CD4-positive, alpha-beta T cell (primary cell): Measurements from ENCODE around the gene SPDYE6. TPM values are rescaled to one million over a fixed set of nuclear protein-coding genes. Genes with fewer than 3 reads are reported as not detected.
A peak's percentile ranks its signal among the peaks of the same experiment; 100 is the strongest.

Experiments
- ATAC-seq: fragments of 200-7000 bp; cut with Tn5 transposase; one replicate; pipeline ENCODE4 v1.10.0; 2022; ENCODE audit warnings: mild to moderate bottlenecking; ENCODE audit not compliant: poor library complexity
- CTCF ChIA-PET: fragments of 350-600 bp; sonication (Branson Sonifier 250); formaldehyde crosslinking; loops from one replicate; lab custom pipeline; 2021; ENCODE audit warnings: antibody characterized with exemption, inconsistent platforms; lab: Charles Lee
- POLR2A ChIA-PET: fragments of 350-600 bp; sonication (Branson Sonifier 250); formaldehyde crosslinking; loops from one replicate; lab custom pipeline; 2021; ENCODE audit warnings: antibody characterized with exemption, inconsistent platforms; lab: Charles Lee
- DNase-seq, 14 experiments: peaks; one replicate each; pipeline ENCODE4 v3.0.0-alpha.2; 2013 to 2020; ENCODE audit warnings: mixed read lengths in 2 of 14
- H3K27ac ChIP-seq, 2 donors: one replicate each; pipeline versions ENCODE4 v1.5.1 to v1.7.0; 2013; ENCODE audit warnings: low read length in 2 of 2, low read depth in 1 of 2, mild to moderate bottlenecking in 1 of 2
- H3K27me3 ChIP-seq, 2 experiments: 1 replicate in 1 of 2; 2 replicates in 1 of 2; pipeline versions ENCODE4 v1.6.1 to v1.7.0; 2013; ENCODE audit warnings: low read length in 2 of 2, control low read depth in 1 of 2, mild to moderate bottlenecking in 1 of 2, moderate library complexity in 1 of 2; ENCODE audit not compliant: insufficient read depth in 2 of 2, control insufficient read depth in 1 of 2
- H3K36me3 ChIP-seq: one replicate; pipeline ENCODE4 v1.6.1; 2013; ENCODE audit warnings: low read length, control low read depth; ENCODE audit not compliant: insufficient read depth
- H3K4me1 ChIP-seq: one replicate; pipeline ENCODE4 v1.6.1; 2013; ENCODE audit warnings: low read length, control low read depth; ENCODE audit not compliant: insufficient read depth
- H3K4me3 ChIP-seq: one replicate; pipeline ENCODE4 v1.5.1; 2013; ENCODE audit warnings: mild to moderate bottlenecking, low read length, moderate library complexity
- H3K9me3 ChIP-seq, 2 experiments: 1 replicate in 1 of 2; 2 replicates in 1 of 2; pipeline versions ENCODE4 v1.6.1 to v1.7.0; 2013; ENCODE audit warnings: low read length in 2 of 2, mild to moderate bottlenecking in 2 of 2, control low read depth in 1 of 2, moderate library complexity in 1 of 2; ENCODE audit not compliant: control insufficient read depth in 1 of 2, insufficient read depth in 1 of 2
- H3K27ac Mint-ChIP-seq: one replicate; pipeline ENCODE4 v1.8.0; 2020; ENCODE audit warnings: mixed read lengths
- H3K27me3 Mint-ChIP-seq: one replicate; pipeline ENCODE4 v1.8.0; 2021; ENCODE audit warnings: mixed read lengths
- H3K36me3 Mint-ChIP-seq: one replicate; pipeline ENCODE4 v1.8.0; 2021; ENCODE audit warnings: low read depth, mixed read lengths
- H3K4me1 Mint-ChIP-seq: one replicate; pipeline ENCODE4 v1.8.0; 2021; ENCODE audit warnings: low read depth, mixed read lengths
- H3K4me3 Mint-ChIP-seq: one replicate; pipeline ENCODE4 v1.8.0; 2020; ENCODE audit warnings: mild to moderate bottlenecking, mixed read lengths
- H3K9me3 Mint-ChIP-seq: one replicate; pipeline ENCODE4 v1.8.0; 2020; ENCODE audit warnings: mixed read lengths
- intact Hi-C, 2 experiments: fragments of 100-400 bp; cut with DNase I in 1 of 2; cut with micrococcal nuclease in 1 of 2; formaldehyde crosslinking; loops; one replicate each; pipeline versions ENCODE4 v1.15.1 to v1.9.0; 2023 to 2025; cut with DNase I, micrococcal nuclease
- total RNA-seq, 174 experiments: library from RNA in 2 of 174; stranded (reverse) in 2 of 174; gene quantifications; one replicate each; pipeline ENCODE4 v1.2.3 and lab custom pipeline; 2021 to 2026
- TF ChIP-seq, protein P1 (sequence below): fragments of 200-600 bp; IDR thresholded peaks from one replicate; pipeline ENCODE4 v1.8.0; 2022; ENCODE audit warnings: antibody characterized with exemption, mild to moderate bottlenecking

Gene SPDYE6
- total RNA-seq, 2 experiments from 2014 or later, result not detected

DNA sequence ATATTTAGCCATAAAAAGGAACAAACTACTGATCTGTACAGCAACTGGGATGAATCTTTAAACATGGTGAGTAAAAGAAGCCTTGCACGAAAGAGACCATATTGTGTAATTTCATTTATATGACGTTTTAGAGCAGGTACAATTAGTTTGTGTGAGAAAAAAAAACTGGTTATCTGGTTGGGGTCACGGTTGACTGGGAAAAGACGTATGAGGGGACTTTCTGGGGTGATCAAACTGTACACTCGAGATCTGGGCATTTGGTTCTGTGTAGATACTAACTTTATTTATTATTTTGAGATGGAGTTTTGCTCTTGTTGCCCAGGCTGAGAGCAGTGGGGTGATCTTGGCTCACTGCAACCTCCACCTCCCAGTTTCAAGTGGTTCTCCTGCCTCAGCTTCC, 44.1 kb upstream of the SPDYE6 start:
- peaks cover 83% of the 10 kb centered on the region for H3K36me3 Mint-ChIP-seq
- peaks cover 27% of the 10 kb centered on the region for H3K4me1 Mint-ChIP-seq
- no peaks in the 10 kb centered on the region for H3K9me3 Mint-ChIP-seq
- ATAC-seq (no peak), DNase-seq (no peak)
- no peak overlapping the region for H3K27ac Mint-ChIP-seq
- peak overlapping the region; percentile 3 for H3K4me3 Mint-ChIP-seq
- H3K27ac ChIP-seq, result no peak overlapping the region
- TF ChIP-seq, protein P1, sequence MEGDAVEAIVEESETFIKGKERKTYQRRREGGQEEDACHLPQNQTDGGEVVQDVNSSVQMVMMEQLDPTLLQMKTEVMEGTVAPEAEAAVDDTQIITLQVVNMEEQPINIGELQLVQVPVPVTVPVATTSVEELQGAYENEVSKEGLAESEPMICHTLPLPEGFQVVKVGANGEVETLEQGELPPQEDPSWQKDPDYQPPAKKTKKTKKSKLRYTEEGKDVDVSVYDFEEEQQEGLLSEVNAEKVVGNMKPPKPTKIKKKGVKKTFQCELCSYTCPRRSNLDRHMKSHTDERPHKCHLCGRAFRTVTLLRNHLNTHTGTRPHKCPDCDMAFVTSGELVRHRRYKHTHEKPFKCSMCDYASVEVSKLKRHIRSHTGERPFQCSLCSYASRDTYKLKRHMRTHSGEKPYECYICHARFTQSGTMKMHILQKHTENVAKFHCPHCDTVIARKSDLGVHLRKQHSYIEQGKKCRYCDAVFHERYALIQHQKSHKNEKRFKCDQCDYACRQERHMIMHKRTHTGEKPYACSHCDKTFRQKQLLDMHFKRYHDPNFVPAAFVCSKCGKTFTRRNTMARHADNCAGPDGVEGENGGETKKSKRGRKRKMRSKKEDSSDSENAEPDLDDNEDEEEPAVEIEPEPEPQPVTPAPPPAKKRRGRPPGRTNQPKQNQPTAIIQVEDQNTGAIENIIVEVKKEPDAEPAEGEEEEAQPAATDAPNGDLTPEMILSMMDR, result no peak
- H3K27me3 Mint-ChIP-seq, result no peaks in the 10 kb centered on the region
- no peaks in the 10 kb centered on the region for H3K27me3 ChIP-seq
- intact Hi-C loops, result no loop called here
- peaks cover 23% of the 10 kb centered on the region for H3K4me1 ChIP-seq
- ChIA-PET CTCF (no interaction called here), POLR2A (no interaction called here)
- H3K36me3 ChIP-seq, result peaks cover 67% of the 10 kb centered on the region
- no peaks in the 10 kb centered on the region for H3K9me3 ChIP-seq
- no peak overlapping the region for H3K4me3 ChIP-seq

DNA sequence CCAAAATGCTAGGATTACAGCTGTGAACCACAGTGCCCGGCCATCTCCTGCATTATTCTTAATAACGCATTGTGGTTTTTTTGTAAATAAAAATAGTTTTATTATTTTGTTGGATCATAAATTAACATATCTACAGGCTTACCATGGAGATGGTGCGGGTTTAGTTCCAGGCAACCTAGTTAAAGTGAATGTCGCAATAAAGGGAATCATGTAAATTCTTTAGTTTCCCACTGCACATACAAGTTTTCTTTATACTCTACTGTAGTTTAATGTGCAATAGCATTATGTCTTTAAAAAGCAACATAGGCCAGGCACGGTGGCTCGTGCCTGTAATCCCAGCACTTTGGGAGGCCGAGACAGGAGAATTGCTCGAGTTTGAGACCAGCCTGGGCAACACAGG, 42.3 kb upstream of the SPDYE6 start:
- no peaks in the 10 kb centered on the region for H3K27me3 ChIP-seq
- H3K4me3 Mint-ChIP-seq, result peak overlapping the region; percentile 51
- H3K4me3 ChIP-seq, result no peak overlapping the region
- no peak for DNase-seq
- TF ChIP-seq, protein P1, result no peak
- H3K4me1 Mint-ChIP-seq, result peaks cover 20% of the 10 kb centered on the region
- H3K36me3 Mint-ChIP-seq, result peaks cover 65% of the 10 kb centered on the region
- no peak overlapping the region for H3K27ac ChIP-seq
- intact Hi-C loops, result loop anchor here in 1 of 2 experiments (5.0 kb wide), 1 partner anchor 34 kb away; the partner anchor contains the start of gene ORAI2
- H3K9me3 Mint-ChIP-seq, result no peaks in the 10 kb centered on the region
- no peaks in the 10 kb centered on the region for H3K9me3 ChIP-seq
- H3K27me3 Mint-ChIP-seq, result no peaks in the 10 kb centered on the region
- ChIA-PET CTCF (interaction anchor here (1.7 kb wide), 1 partner anchor 52 kb away, joined by 4 read pairs; no protein-coding TSS in a partner anchor), POLR2A (interaction anchor here (1.1 to 4.1 kb wide), 2 partner anchors 17 to 27 kb away, joined by 6 to 26 read pairs; no protein-coding TSS in a partner anchor)
- H3K27ac Mint-ChIP-seq, result no peak overlapping the region
- no peak for ATAC-seq
- H3K4me1 ChIP-seq, result peaks cover 25% of the 10 kb centered on the region
- peaks cover 51% of the 10 kb centered on the region for H3K36me3 ChIP-seq

DNA sequence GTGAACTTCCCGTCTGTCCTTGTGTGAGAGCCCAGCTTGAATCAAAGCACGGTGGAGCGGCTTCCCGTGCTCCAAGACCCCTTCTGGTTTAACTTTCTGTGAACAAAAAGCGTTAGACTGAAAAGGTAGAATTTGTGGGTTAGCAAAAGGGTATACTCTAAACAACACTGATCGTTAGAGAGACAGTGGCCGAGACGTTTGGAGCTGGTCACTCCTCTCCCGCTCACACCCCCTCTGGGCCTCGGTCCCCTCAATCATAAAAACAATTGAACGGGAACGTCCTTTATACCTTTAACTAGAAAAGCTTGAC, 40.4 kb upstream of the SPDYE6 start:
- Mint-ChIP-seq H3K27me3 (no peaks in the 10 kb centered on the region), H3K36me3 (peaks cover 54% of the 10 kb centered on the region), H3K27ac (peak overlapping the region; percentile 98), H3K9me3 (no peaks in the 10 kb centered on the region), H3K4me1 (peaks cover 20% of the 10 kb centered on the region), H3K4me3 (peak overlapping the region; percentile 95)
- POLR2A ChIA-PET, result interaction anchor here (1.1 to 4.1 kb wide), 10 partner anchors 8 to 109 kb away, joined by 3 to 26 read pairs (median 8); partner anchors contain the start of gene SH2B2
- Histone ChIP-seq H3K27ac (peak overlapping the region; percentile 70 to 77), H3K27me3 (no peaks in the 10 kb centered on the region), H3K36me3 (peaks cover 40% of the 10 kb centered on the region), H3K4me1 (peaks cover 25% of the 10 kb centered on the region), H3K9me3 (no peaks in the 10 kb centered on the region), H3K4me3 (peak overlapping the region; percentile 79)
- TF ChIP-seq, protein P1, result no peak
- no peak for ATAC-seq
- DNase-seq, result no peak
- CTCF ChIA-PET, result interaction anchor here (1.4 to 1.7 kb wide), 3 partner anchors 8 to 54 kb away, joined by 3 to 6 read pairs (median 4); no protein-coding TSS in a partner anchor
- intact Hi-C loops, result loop anchor here (2.0 to 5.0 kb wide), 2 partner anchors 36 kb away; partner anchors contain the start of gene ORAI2 (in 2 of the 2)
